ENCODE results near the gene BABAM2.

DNA sequence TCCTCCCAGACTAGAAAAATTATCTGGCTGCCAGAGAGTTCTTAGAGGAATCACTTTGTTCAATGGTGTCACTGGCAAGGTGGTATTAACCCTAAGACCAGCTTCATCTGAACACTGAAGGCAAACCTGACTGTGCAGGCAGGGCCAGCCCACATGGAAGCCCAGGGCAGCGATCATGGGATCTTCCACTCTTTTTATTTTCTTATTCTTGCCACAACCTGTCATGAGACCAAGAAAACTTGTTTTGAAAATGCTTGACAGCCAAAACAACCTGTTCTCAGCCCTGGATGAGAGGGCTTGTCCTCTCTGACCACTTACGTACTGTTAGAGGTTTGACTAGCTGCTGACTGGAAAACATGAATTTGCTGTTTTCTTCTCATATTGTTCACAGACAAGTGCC, 426.9 kb downstream of the BABAM2 start:
- TF ChIP-seq, protein P1, sequence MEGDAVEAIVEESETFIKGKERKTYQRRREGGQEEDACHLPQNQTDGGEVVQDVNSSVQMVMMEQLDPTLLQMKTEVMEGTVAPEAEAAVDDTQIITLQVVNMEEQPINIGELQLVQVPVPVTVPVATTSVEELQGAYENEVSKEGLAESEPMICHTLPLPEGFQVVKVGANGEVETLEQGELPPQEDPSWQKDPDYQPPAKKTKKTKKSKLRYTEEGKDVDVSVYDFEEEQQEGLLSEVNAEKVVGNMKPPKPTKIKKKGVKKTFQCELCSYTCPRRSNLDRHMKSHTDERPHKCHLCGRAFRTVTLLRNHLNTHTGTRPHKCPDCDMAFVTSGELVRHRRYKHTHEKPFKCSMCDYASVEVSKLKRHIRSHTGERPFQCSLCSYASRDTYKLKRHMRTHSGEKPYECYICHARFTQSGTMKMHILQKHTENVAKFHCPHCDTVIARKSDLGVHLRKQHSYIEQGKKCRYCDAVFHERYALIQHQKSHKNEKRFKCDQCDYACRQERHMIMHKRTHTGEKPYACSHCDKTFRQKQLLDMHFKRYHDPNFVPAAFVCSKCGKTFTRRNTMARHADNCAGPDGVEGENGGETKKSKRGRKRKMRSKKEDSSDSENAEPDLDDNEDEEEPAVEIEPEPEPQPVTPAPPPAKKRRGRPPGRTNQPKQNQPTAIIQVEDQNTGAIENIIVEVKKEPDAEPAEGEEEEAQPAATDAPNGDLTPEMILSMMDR (IDR thresholded peaks at IDR 0.05; ENCODE audit: low read depth, low read length, missing input control), result no peak
- no peak for TF ChIP-seq EGR1 (IDR thresholded peaks at IDR 0.05; ENCODE audit: low read depth in 2 of 2)
- TF ChIP-seq TAF1 (conservative IDR thresholded peaks at IDR 0.05), result no peak
- no peak for TF ChIP-seq GABPA (IDR thresholded peaks at IDR 0.05 in 1 of 2, conservative IDR thresholded peaks at IDR 0.05 in 1 of 2)
- TF ChIP-seq, protein P2, sequence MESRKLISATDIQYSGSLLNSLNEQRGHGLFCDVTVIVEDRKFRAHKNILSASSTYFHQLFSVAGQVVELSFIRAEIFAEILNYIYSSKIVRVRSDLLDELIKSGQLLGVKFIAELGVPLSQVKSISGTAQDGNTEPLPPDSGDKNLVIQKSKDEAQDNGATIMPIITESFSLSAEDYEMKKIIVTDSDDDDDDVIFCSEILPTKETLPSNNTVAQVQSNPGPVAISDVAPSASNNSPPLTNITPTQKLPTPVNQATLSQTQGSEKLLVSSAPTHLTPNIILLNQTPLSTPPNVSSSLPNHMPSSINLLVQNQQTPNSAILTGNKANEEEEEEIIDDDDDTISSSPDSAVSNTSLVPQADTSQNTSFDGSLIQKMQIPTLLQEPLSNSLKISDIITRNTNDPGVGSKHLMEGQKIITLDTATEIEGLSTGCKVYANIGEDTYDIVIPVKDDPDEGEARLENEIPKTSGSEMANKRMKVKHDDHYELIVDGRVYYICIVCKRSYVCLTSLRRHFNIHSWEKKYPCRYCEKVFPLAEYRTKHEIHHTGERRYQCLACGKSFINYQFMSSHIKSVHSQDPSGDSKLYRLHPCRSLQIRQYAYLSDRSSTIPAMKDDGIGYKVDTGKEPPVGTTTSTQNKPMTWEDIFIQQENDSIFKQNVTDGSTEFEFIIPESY (IDR thresholded peaks at IDR 0.05), result no peak
- TF ChIP-seq, protein P3, sequence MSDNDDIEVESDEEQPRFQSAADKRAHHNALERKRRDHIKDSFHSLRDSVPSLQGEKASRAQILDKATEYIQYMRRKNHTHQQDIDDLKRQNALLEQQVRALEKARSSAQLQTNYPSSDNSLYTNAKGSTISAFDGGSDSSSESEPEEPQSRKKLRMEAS (IDR thresholded peaks at IDR 0.05), result no peak
- TF ChIP-seq, protein P4, sequence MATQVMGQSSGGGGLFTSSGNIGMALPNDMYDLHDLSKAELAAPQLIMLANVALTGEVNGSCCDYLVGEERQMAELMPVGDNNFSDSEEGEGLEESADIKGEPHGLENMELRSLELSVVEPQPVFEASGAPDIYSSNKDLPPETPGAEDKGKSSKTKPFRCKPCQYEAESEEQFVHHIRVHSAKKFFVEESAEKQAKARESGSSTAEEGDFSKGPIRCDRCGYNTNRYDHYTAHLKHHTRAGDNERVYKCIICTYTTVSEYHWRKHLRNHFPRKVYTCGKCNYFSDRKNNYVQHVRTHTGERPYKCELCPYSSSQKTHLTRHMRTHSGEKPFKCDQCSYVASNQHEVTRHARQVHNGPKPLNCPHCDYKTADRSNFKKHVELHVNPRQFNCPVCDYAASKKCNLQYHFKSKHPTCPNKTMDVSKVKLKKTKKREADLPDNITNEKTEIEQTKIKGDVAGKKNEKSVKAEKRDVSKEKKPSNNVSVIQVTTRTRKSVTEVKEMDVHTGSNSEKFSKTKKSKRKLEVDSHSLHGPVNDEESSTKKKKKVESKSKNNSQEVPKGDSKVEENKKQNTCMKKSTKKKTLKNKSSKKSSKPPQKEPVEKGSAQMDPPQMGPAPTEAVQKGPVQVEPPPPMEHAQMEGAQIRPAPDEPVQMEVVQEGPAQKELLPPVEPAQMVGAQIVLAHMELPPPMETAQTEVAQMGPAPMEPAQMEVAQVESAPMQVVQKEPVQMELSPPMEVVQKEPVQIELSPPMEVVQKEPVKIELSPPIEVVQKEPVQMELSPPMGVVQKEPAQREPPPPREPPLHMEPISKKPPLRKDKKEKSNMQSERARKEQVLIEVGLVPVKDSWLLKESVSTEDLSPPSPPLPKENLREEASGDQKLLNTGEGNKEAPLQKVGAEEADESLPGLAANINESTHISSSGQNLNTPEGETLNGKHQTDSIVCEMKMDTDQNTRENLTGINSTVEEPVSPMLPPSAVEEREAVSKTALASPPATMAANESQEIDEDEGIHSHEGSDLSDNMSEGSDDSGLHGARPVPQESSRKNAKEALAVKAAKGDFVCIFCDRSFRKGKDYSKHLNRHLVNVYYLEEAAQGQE (IDR thresholded peaks at IDR 0.05), result no peak
- TF ChIP-seq FOXA1 (IDR thresholded peaks at IDR 0.05), result no peak

Measured in liver (tissue), 3 donors.